ENCODE results near the gene GIPC3.

- TF ChIP-seq POLR2A (IDR thresholded peaks at IDR 0.05; ENCODE audit: low read depth, low read length) (no peak), SPI1 (IDR thresholded peaks at IDR 0.05; ENCODE audit: low read depth, low read length) (no peak), POLR2AphosphoS5 (IDR thresholded peaks at IDR 0.05; ENCODE audit: low read depth, low read length) (no peak), TAF1 (IDR thresholded peaks at IDR 0.05; ENCODE audit: low read depth, low read length) (no peak)
These were observed 48.3 kb downstream of the GIPC3 start for GRCh38 chr19:3633559-3633988.
